Tibial nerve (tissue), 4 donors: Measurements from ENCODE around the gene USP16. TPM values are rescaled to one million over a fixed set of nuclear protein-coding genes. Genes with fewer than 3 reads are reported as not detected.

Source experiments
- total RNA-seq, 4 donors: library from RNA; depleted of rRNA; stranded (reverse); fragments of >200 nt; gene quantifications; one replicate each; pipeline ENCODE4 v1.1.0, GENCODE V29; 2016

The USP16 gene
- total RNA-seq, 4 donors from 2014 or later, result 29.2 to 43.1 (median 33.8) TPM

Other genes with a start within 250 kb of the USP16 start
- 10 to 100 TPM; 25.2 to 45.4 (median 29.4) TPM for gene LTN1, start 31.8 kb upstream of the USP16 start, total RNA-seq
- 10 to 100 TPM in 2 of 4 donors, 1 to 10 TPM in 2; 7.2 to 14.6 (median 9.9) TPM for gene RWDD2B, start 5.3 kb upstream of the USP16 start, total RNA-seq
- gene CCT8, start 49.0 kb downstream of the USP16 start, total RNA-seq, result 10 to 100 TPM; 49.6 to 90.0 (median 63.5) TPM
- gene MAP3K7CL, start 106.0 kb downstream of the USP16 start, total RNA-seq, result 1 to 10 TPM; 2.8 to 9.2 (median 5.4) TPM